Fibroblast of the aortic adventitia (primary cell): ENCODE results near the gene TMEM81. TPM values are rescaled to one million over a fixed set of nuclear protein-coding genes. Genes with fewer than 3 reads are reported as not detected.

Experiments
- DNase-seq: peaks from one replicate; pipeline ENCODE4 v3.0.0-alpha.2; 2010; ENCODE audit warnings: low read depth
- H3K4me3 ChIP-seq: 2 replicates; pipeline ENCODE4 v1.5.1; 2011; ENCODE audit warnings: low read depth, mild to moderate bottlenecking, control low read depth, low read length, moderate library complexity
- total RNA-seq: library from RNA; depleted of rRNA; stranded (reverse); fragments of >200 nt; gene quantifications from 2 replicates; pipeline ENCODE4 v1.2.3, GENCODE V29; 2012; ENCODE audit warnings: low replicate concordance
- TF ChIP-seq, protein P1 (sequence below): IDR thresholded peaks from 2 replicates; pipeline ENCODE4 v1.5.1; 2011; ENCODE audit warnings: mild to moderate bottlenecking, low read length, control low read depth, inconsistent platforms; ENCODE audit not compliant: insufficient read depth

Gene TMEM81
- total RNA-seq, 1 donor, result 2.0 TPM

- DNase-seq, result no peak
- TF ChIP-seq, protein P1, sequence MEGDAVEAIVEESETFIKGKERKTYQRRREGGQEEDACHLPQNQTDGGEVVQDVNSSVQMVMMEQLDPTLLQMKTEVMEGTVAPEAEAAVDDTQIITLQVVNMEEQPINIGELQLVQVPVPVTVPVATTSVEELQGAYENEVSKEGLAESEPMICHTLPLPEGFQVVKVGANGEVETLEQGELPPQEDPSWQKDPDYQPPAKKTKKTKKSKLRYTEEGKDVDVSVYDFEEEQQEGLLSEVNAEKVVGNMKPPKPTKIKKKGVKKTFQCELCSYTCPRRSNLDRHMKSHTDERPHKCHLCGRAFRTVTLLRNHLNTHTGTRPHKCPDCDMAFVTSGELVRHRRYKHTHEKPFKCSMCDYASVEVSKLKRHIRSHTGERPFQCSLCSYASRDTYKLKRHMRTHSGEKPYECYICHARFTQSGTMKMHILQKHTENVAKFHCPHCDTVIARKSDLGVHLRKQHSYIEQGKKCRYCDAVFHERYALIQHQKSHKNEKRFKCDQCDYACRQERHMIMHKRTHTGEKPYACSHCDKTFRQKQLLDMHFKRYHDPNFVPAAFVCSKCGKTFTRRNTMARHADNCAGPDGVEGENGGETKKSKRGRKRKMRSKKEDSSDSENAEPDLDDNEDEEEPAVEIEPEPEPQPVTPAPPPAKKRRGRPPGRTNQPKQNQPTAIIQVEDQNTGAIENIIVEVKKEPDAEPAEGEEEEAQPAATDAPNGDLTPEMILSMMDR, result no peak
- no peak overlapping the region for H3K4me3 ChIP-seq
Observed at GRCh38 chr1:205052690-205053089, 31.6 kb downstream of the TMEM81 start.

- TF ChIP-seq, protein P1, result no peak
- no peak overlapping the region for H3K4me3 ChIP-seq
- DNase-seq, result no peak
Observed at GRCh38 chr1:205049479-205049878, 34.8 kb downstream of the TMEM81 start.

GRCh38 chr1:205048382-205048781, 35.9 kb downstream of the TMEM81 start:
- TF ChIP-seq, protein P1, result no peak
- no peak overlapping the region for H3K4me3 ChIP-seq

GRCh38 chr1:205047764-205048231, 36.5 kb downstream of the TMEM81 start:
- DNase-seq, result no peak
- TF ChIP-seq, protein P1, result no peak
- no peak overlapping the region for H3K4me3 ChIP-seq

More at GRCh38 chr1:205048382-205048781, 35.9 kb downstream of the TMEM81 start:
- no peak for DNase-seq

GRCh38 chr1:205046870-205047269, 37.4 kb downstream of the TMEM81 start:
- no peak for DNase-seq
- TF ChIP-seq, protein P1, result no peak
- no peak overlapping the region for H3K4me3 ChIP-seq

DNA sequence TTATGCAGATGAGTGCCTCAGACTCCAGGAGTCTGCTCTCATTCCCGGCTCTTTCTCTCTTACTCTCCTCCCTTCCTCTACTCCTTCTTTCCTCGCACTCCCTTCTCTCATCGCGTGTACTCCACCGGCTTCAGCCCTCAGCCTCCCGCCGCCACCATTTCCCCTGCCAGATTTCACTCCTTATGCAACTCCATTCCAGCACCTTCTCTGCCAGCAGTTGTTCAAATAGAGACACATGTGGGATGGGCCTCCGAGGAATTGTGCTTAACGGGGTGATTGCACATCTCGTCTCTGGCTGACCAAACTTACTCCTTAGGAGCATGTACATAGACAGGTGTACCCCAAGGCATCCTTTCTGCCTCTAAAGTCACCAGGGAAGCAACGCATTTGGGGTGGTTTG, 39.1 kb downstream of the TMEM81 start:
- no peak overlapping the region for H3K4me3 ChIP-seq
- TF ChIP-seq, protein P1, result no peak
- no peak for DNase-seq

GRCh38 chr1:205044741-205045140, 39.5 kb downstream of the TMEM81 start:
- DNase-seq, result no peak
- H3K4me3 ChIP-seq, result no peak overlapping the region
- TF ChIP-seq, protein P1, result no peak
